ENCODE results near the gene UBALD1. TPM values are rescaled to one million over a fixed set of nuclear protein-coding genes. Genes with fewer than 3 reads are reported as not detected.

UBALD1 gene
- total RNA-seq, 4 donors from 2014 or later = 2.8 to 31.1 (median 23.5) TPM; not detected in 1

GRCh38 chr16:4599037-4599436 is 15.7 kb downstream of the UBALD1 start:
- TF ChIP-seq POLR2A (IDR thresholded peaks at IDR 0.05) = no peak
- TF ChIP-seq, protein P1, sequence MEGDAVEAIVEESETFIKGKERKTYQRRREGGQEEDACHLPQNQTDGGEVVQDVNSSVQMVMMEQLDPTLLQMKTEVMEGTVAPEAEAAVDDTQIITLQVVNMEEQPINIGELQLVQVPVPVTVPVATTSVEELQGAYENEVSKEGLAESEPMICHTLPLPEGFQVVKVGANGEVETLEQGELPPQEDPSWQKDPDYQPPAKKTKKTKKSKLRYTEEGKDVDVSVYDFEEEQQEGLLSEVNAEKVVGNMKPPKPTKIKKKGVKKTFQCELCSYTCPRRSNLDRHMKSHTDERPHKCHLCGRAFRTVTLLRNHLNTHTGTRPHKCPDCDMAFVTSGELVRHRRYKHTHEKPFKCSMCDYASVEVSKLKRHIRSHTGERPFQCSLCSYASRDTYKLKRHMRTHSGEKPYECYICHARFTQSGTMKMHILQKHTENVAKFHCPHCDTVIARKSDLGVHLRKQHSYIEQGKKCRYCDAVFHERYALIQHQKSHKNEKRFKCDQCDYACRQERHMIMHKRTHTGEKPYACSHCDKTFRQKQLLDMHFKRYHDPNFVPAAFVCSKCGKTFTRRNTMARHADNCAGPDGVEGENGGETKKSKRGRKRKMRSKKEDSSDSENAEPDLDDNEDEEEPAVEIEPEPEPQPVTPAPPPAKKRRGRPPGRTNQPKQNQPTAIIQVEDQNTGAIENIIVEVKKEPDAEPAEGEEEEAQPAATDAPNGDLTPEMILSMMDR (IDR thresholded peaks at IDR 0.05) = no peak
- intact Hi-C loops (cut with DNase I; ENCODE audit: low total_unique reads) = no loop called here
- H3K4me1 ChIP-seq = no peaks in the 10 kb centered on the region
- no peak overlapping the region for H3K4me3 ChIP-seq
- H3K36me3 ChIP-seq = no peaks in the 10 kb centered on the region
- no peaks in the 10 kb centered on the region for H3K27me3 ChIP-seq
- H3K9me3 ChIP-seq = no peaks in the 10 kb centered on the region
- H3K27ac ChIP-seq = no peak overlapping the region
- DNase-seq = no peak

GRCh38 chr16:4597174-4597573 is 17.5 kb downstream of the UBALD1 start:
- Histone ChIP-seq H3K27ac (no peak overlapping the region), H3K27me3 (no peaks in the 10 kb centered on the region), H3K4me3 (no peak overlapping the region), H3K9me3 (no peaks in the 10 kb centered on the region), H3K4me1 (no peaks in the 10 kb centered on the region), H3K36me3 (no peaks in the 10 kb centered on the region)
- TF ChIP-seq, protein P1 (IDR thresholded peaks at IDR 0.05) = no peak
- TF ChIP-seq POLR2A (IDR thresholded peaks at IDR 0.05) = no peak
- intact Hi-C loops (cut with DNase I; ENCODE audit: low total_unique reads) = no loop called here
- DNase-seq = no peak

DNA sequence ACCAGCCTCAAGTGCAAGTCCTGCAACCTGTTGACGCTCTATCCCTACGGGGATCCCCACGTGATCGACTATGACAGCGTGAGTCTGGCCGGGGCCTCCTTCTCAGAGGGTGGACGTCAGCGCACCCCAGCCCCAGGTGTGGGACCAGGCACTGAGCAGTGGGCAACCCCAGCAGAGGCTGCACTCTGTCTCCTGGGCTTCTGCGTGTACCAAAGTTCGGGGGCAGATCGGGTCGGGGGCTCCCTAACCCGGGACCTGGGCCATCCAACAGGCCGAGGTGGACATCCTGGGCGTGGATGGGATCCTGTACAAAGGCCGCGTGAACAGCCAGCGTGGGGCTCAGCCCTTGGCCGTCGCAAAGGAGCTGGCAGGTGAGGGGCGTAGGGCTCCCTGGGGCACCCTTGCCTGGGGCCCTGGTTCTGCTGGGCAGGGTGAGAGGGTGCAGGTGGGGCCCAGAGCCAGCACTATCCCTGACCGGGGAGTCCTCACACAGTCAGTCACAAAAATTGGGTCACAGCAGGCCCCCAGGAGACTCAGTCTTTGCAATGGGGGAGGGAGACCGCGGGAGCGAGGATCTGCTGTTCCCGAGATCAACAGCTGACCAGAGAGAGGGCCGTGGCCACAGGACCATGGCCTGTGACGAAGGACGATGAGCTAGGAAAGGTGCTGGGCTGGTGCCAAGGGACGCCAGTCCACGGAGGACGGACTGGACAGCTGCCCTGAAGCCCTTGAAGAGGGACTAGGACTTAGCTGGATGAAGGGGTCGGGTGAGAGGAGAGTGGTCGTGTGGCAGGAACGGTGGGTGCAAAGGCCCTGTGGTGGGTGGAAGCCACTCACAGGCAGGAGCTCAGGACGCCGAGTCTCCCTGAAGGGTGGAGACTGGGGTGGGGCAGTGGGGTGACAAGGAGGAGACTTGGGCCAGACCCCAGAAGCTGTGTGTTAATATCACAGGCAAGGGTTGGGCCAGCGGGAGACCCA is 20.0 kb downstream of the UBALD1 start:
- TF ChIP-seq POLR2A (IDR thresholded peaks at IDR 0.05) = no peak
- TF ChIP-seq, protein P1 (IDR thresholded peaks at IDR 0.05) = no peak
- intact Hi-C loops (cut with DNase I; ENCODE audit: low total_unique reads) = no loop called here

DNA sequence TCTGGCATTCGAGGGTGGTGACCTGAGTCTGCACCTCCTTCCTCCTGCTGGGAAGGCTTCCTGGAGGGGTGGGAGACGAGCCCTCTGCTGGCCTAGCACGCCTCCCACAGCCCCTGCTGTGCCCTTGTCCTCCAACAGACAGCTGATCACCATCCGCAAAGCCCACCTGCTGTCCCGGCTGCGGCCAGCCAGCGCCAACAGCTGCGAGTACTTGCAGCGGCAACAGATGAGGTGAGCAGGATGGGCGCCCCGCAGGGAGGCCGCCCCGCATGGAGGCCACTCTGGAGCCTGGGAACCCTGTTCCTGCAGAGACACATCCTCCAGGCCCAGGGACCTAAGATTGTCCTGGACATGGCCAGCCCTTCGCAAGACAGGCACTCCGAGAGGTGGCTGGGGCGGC is 21.6 kb downstream of the UBALD1 start:
- no peak for DNase-seq
- intact Hi-C loops (cut with DNase I; ENCODE audit: low total_unique reads) = no loop called here
- Histone ChIP-seq H3K36me3 (no peaks in the 10 kb centered on the region), H3K27me3 (no peaks in the 10 kb centered on the region), H3K9me3 (no peaks in the 10 kb centered on the region), H3K4me3 (no peak overlapping the region), H3K4me1 (no peaks in the 10 kb centered on the region), H3K27ac (no peak overlapping the region)
- no peak for TF ChIP-seq POLR2A (IDR thresholded peaks at IDR 0.05)
- TF ChIP-seq, protein P1 (IDR thresholded peaks at IDR 0.05) = no peak

More for the DNA sequence above, 20.0 kb downstream of the UBALD1 start:
- Histone ChIP-seq H3K27ac (no peak overlapping the region), H3K36me3 (no peaks in the 10 kb centered on the region), H3K9me3 (no peaks in the 10 kb centered on the region), H3K27me3 (no peaks in the 10 kb centered on the region), H3K4me3 (no peak overlapping the region), H3K4me1 (no peaks in the 10 kb centered on the region)
- no peak for DNase-seq

DNA sequence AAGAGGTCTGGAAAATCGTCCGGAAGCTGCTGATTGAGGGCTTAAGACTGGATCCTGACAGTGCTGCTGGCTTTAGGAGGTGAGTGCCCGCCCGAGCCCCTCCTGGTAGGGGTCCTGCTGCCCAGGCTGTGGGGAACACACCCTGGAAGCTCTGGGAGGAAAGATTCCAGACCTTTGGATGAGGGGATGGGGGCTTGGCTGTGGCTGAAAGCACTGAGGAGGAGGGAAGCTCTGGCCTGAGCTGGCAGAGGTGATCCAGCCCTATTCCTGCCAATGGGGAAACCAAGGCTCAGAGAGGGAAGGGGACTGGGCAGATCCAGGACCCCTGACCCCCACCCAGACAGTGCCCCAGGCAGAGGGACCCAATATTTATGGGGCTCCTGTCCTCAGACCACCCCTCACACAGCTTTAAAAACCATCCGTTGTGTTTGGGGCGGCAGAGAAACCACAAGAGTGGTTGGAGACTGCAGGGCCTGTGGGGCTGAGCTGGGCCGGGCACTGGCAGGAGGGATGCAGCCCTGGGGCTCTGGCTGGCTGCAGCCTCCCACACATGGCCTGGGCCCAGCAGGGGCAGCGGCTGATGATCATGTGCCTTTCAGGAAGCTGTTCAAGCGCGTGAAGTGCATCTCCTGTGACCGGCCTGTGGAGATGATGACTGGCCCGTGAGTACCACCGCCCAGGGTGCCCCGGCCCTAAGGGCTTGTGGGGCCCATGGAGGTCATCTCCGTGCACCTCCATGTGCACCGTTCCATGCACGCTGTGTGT is 22.8 kb downstream of the UBALD1 start:
- H3K4me1 ChIP-seq = no peaks in the 10 kb centered on the region
- TF ChIP-seq, protein P1 (IDR thresholded peaks at IDR 0.05) = no peak
- no peak for TF ChIP-seq POLR2A (IDR thresholded peaks at IDR 0.05)
- no peak for DNase-seq
- H3K27me3 ChIP-seq = no peaks in the 10 kb centered on the region
- H3K9me3 ChIP-seq = no peaks in the 10 kb centered on the region
- H3K27ac ChIP-seq = no peak overlapping the region
- no peaks in the 10 kb centered on the region for H3K36me3 ChIP-seq
- intact Hi-C loops (cut with DNase I; ENCODE audit: low total_unique reads) = no loop called here
- no peak overlapping the region for H3K4me3 ChIP-seq
